Tibial nerve (tissue), 3 donors: ENCODE measurements around the gene THEM5.

Experiments
- CTCF ChIP-seq, 5 experiments: fragments of 200-600 bp in 3 of 5; fragments of 450-650 bp in 2 of 5; sonication (generic) in 3 of 5; IDR thresholded peaks; one replicate each; pipeline ENCODE4 v1.5.1; 2016 to 2019; ENCODE audit warnings: antibody characterized with exemption in 5 of 5, mild to moderate bottlenecking in 3 of 5, moderate library complexity in 2 of 5
- POLR2A ChIP-seq, 2 donors: fragments of 450-650 bp; IDR thresholded peaks; one replicate each; pipeline ENCODE4 v1.6.1; 2017; ENCODE audit warnings: antibody characterized with exemption in 2 of 2, mild to moderate bottlenecking in 2 of 2, moderate library complexity in 2 of 2

GRCh38 chr1:151834239-151834638, 19.3 kb downstream of the THEM5 start:
- TF ChIP-seq CTCF (IDR thresholded peaks at IDR 0.05) (no peak), POLR2A (IDR thresholded peaks at IDR 0.05) (no peak)
